LoVo (cell line): Measurements from ENCODE around the gene GOLGA6L22.
A peak's percentile ranks its signal among the peaks of the same experiment; 100 is the strongest.
"Not testable (repeated sequence)": the region's sequence is repeated elsewhere in the genome, so short reads cannot be mapped to it uniquely, and the experiment has no call there.

Experiments
- DNase-seq: peaks from one replicate; pipeline ENCODE4 v3.0.0-alpha.2; 2016; ENCODE audit warnings: low spot score

GOLGA6L22 gene, protein sequence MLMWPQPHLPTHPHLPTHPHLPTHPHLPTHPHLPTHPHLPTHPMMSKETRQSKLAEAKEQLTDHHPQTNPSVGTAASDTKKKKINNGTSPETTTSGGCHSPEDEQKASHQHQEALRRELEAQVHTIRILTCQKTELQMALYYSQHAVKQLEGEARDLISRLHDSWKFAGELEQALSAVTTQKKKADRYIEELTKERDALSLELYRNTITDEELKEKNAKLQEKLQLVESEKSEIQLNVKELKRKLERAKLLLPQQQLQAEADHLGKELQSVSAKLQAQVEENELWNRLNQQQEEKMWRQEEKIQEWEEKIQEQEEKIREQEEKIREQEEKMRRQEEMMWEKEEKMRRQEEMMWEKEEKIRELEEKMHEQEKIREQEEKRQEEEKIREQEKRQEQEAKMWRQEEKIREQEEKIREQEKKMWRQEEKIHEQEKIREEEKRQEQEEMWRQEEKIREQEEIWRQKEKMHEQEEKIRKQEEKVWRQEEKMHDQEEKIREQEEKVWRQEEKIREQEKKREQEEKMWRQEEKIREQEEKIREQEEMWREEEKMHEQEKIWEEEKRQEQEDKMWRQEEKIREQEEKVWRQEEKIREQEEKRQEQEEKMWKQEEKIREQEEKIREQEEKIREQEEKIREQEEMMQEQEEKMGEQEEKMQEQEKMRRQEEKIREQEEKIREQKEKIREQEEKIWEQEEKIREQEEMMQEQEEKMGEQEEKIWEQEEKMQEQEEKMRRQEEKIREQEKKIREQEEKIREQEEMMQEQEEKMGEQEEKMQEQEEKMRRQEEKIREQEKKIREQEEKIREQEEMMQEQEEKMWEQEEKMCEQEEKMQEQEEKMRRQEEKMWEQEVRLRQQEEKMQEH

DNA sequence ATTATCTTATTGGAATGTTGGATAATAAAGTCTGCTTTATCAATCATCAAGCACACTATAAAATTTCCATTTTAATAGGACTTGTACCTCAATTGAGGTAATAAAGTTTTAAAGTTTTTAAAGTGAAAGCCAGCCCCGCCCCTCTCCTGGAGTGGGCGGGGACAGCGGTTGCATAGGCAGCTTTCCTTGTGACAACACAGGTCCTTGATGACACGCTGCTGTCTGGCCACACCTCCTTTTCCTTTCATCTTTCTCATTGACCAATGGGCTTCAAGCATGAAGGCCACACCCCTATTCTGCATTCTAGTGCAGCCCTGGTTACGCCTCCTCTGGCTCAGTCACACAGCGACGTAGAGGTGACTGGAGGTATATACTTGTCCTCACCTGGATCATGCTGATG lies at the start of gene GOLGA6L22:
Gene GOLGA6L22, plus strand, starts transcription at position 301 of the 400 bp plus-strand sequence. Its CDS starts 91 bp downstream, at position 392.
- not testable (repeated sequence) for DNase-seq

DNA sequence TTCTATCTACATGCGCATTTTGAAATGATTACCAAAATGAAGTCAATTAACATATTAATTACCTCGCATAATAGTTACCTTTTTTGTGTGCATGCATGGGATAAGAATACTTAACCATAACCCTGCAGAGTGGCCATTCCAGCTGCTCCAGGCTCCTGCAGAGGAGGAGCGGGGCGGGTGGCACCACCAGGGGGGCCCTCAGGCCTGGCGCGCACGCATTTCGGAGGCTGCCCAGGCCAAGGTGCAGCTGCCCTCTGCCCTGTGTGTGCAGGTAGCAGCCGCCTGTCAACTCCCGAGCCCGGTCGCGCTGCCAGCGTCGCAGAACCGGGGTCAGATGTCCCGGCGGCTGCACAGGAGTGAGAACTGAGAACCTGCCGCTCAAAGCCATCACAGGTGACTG lies 41.4 kb upstream of the GOLGA6L22 start:
- DNase-seq, result not testable (repeated sequence)

DNA sequence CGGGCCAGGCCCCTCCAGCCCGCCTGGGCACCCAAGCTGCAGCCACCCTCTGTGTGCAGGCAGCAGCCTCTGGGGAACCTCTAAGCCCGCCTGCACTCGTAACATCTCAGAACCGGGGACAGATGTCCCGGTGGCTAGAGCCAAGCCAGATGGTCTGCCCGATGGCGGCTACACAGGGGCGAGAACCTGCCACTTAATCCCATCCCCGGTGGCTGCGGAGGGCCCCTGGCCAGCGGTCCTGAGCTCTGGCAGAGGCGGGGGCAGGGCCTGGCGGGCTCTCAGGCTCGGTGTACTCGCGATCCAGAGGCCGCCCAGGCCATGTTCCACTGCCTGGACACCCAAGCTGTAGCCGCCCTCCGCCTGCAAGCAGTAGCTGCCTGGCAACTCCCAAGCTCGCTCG lies 40.9 kb upstream of the GOLGA6L22 start:
- DNase-seq, result not testable (repeated sequence)

DNA sequence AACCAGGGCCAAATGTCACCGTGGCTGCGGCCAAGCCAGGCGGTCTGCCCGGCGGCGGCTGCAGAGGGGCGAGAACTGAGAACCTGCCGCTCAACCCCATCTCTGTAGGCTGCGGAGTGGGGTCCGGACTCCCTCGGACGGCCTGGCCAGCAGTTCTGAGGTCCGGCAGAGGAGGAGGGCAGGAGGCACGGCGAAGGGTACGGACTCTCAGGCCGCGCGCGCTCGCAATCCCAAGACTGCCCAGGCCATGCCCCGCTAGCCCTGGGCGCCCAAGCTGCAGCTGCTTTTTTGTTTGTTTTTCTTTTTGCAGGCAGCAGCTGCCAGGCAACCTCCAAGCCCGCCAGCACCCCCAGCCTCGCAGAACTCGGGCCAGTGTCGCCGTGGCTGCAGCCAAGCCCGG lies 40.5 kb upstream of the GOLGA6L22 start:
- not testable (repeated sequence) for DNase-seq

DNA sequence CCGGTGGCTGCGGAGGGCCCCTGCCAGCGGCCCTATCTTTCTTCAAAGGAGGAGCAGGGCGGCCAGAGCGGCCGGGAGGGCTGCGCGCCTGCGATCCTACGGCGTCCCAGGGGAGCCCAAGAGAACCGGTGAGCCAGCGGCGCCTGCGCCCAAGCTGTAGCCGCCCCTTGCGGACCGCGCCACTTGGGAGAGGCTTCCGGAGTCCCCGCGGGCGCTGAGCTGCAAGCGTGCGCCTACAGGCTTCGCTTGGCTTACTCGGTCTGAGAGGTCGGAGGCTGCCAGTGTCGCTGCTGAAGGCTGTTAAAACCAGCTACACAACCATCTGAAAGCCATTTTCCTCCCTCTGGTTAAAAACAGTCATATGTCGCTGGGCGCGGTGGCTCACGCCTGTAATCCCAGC lies 40.0 kb upstream of the GOLGA6L22 start:
- not testable (repeated sequence) for DNase-seq

DNA sequence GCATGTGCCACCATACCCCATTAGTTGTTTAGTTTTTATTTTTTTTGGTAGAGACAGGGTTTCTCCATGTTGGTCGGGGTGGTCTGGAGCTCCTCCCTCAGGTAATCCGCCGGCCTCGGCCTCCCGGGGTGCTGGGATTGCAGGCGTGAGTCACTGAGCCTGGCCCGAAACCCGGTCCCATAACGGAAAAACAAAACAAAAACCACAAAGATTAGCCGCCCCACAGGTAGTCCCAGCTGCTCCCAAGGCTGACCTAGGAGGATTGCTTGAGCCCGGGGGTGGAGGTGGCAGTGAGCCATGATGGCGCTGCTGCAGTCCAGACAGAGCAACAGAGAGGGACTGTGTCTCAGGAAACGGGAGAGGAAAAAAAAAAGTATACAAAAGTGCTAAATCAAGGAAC lies 38.4 kb upstream of the GOLGA6L22 start:
- DNase-seq, result not testable (repeated sequence)

DNA sequence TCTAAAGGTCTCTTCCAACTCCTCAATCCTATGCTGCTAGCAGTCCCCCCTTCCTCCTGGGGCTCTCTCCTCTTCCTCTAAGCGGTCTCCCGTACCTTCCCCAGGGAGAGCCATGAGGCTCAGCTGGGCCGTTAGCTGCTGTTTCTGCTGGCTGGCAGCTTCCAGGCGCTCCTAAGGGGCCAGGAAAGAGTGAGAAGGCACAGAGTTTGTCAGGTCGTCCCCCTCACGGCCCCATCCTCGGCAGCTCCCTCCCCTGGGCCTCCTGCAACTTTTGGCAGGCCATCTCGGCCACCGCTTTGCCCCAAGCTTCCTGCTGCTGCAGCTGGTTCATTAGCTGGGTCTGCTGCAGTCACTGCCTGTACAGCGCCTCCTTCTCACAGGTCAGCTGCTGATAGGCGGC lies 29.3 kb upstream of the GOLGA6L22 start:
- DNase-seq, result not testable (repeated sequence)

DNA sequence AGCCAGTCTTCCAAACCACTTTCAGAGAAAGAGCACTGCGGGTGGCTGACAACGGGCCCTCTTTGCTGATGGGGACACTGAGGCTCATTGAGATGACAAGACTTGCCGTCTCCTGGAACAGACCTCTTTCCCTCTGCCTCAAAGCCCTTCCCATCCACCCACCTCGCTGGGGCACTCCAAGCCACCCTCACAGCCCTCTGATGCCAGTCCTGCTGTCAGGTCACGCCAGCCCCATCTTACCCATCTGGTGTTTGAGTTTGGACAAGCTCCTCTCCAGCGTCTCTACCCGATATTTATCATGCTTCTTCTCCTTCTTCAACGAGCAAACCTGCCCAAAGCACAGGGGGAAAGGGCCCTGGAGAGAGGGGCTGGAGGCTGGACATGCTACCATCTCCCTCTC lies 27.0 kb upstream of the GOLGA6L22 start:
- not testable (repeated sequence) for DNase-seq

DNA sequence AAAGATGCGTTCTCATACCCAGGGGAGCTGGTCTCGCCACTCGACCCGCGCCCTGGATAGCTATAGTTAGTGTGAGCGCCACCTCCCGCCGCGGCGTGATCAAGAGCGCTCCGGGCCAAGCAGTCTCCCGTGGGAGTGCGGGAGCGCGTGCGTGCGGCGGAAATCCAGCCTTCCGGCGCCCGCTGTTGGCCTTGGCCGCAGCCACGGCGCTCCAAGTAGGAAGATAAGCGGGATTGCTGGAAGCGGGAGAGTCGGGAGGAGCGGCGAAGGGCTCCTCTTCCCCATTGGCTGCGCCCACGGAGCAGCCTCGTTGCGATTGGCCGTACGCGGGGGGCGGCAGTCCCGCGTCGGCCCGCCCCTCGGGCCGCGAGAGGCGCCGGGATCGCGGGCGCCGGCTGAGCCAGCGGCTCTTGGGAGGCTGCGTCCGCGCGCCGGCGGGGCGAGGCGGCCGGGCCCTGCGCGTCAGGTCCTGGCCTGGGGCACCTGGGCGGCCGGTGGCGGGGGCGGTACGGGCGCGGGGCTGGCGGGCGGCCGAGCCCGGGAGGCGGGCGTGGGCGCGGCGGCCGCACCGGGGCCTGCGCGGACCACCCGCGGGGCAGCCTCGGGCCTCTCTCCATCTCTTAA lies 35.9 kb downstream of the GOLGA6L22 start:
- peak; percentile 71 for DNase-seq

DNA sequence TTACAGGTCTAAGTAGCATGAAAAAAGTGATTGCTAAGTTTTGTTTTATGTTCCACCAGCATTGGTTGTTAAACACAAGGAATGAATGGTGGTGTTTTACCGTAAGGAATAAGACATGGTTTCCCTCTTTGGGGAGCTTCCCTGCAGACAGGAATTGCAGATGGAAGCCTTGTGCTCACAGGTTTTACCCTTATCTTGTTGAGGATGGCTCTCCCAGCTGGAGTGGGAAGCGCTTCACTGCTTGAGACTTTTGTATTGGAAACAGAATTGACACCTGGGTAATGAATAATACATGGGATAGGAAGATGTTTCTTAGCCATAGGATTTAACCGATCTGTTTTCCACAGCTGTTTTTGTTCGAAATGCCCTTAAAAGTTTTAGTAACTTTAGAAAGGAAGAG lies 38.5 kb downstream of the GOLGA6L22 start:
- DNase-seq, result not testable (repeated sequence)

DNA sequence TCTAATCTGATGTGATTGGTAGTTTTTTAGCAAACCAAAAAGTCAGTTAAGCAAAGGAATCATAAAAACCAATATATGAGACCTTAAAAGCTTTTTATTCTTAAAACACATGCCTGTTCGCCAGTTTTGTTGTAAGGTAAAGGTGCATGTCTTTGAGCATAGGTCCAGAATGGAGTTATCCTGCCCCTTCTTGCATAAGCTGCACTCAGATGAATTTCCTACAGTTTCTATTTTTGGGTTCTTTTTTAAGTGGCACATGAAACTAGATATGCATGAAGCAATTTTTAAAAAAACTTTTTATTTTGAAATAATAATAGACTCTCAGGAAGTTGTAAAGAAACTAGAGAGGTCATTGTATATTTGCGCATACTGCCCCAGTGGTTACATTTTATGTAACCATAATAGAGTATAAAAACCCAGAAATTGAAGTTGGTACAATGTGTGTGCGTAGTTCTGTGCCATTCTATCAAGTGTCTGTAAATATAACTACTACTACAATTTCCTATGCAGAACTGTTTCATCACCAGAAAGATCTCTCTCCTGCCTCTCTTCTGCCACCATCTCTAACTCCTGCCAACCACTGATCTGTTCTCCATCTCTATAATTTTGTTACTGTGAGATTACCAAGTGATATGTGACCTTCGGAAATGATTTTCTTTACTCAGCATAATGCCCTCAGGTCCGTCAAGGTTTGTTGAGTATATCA lies 39.7 kb downstream of the GOLGA6L22 start:
- not testable (repeated sequence) for DNase-seq

DNA sequence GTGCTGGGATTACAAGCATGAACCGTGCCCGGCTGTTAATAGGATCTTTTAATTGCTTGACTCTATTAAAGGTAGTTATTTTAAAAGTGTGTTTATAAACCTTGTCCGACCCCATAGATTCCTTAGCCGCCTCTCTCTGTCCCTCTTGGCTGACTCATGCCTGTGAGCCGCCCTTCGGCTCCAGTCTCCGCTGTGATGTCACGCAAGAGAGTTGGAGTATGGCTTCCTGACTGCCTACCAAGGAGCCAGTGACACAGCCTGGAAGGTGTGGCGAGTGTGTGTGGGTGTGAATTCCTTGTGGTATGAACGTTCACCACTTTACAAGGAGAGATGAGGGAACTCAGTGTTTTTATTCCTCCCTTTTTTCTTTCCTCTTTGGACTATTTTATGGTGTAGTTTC lies 43.6 kb downstream of the GOLGA6L22 start:
- not testable (repeated sequence) for DNase-seq

DNA sequence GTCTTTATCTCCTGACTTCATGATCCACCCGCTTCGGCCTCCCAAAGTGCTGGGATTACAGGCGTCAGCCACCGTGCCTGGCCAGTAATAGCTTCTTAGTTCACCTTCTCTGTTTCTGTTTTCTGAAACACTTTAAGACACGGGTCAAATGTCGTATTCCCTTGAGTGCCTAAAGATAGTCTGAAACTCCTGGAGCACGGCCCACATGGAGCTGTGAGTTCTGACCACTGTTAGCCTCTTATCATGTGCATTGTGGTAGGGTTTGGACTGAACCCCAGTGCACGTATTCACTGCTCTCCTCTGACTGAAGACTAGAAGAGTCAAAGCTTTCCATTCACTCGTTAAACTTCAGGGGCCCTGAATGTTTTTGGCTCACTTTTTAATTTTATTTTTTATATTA lies 48.3 kb downstream of the GOLGA6L22 start:
- DNase-seq, result not testable (repeated sequence)

DNA sequence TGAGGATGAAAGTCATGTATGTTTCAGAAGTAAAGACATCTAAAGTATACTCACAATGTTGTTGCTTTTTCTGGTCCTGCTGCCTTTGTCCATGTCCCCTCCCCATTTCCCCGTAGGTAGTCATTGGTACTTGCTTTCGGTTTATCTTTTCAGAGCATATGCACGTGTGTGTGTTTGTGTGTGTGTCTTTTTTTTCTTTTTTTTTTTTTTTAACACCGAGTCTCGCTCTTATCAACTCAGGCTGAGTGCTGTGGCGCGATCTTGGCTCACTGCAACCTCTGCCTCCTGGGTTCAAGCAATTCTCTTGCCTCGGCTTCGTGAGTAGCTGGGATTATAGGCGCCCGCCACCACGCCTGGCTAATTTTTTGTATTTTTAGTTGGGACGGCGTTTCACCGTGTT lies 57.4 kb downstream of the GOLGA6L22 start:
- not testable (repeated sequence) for DNase-seq
